GM23248 (cell line): ENCODE measurements around the gene POU3F3.

ENCODE experiments used
- EZH2 ChIP-seq: fragments of 200-600 bp; sonication (generic); IDR thresholded peaks from 2 replicates; pipeline ENCODE4 v1.6.1; 2018; ENCODE audit warnings: antibody characterized with exemption, mild to moderate bottlenecking; ENCODE audit not compliant: insufficient read depth, poor library complexity, severe bottlenecking
- EZH2phosphoT487 ChIP-seq: fragments of 200-600 bp; sonication (generic); IDR thresholded peaks from 2 replicates; pipeline ENCODE4 v1.6.1; 2018; ENCODE audit warnings: antibody characterized with exemption, moderate library complexity, mild to moderate bottlenecking, low read depth; ENCODE audit not compliant: insufficient read depth

GRCh38 chr2:104849101-104849500 is 4.8 kb upstream of the POU3F3 start:
- TF ChIP-seq EZH2: no peak
- no peak for TF ChIP-seq EZH2phosphoT487
